ENCODE data around the gene MED13L.

GRCh38 chr12:116156614-116157013, 120.9 kb downstream of the MED13L start:
- TF ChIP-seq CTCF (IDR thresholded peaks at IDR 0.05): no peak
- TF ChIP-seq POLR2A (IDR thresholded peaks at IDR 0.05): no peak

Measured in lower leg skin (tissue), 3 donors.